ENCODE results near the gene SNED1. TPM values are rescaled to one million over a fixed set of nuclear protein-coding genes. Genes with fewer than 3 reads are reported as not detected.

Gene SNED1
- total RNA-seq, 4 donors from 2014 or later = 9.0 to 18.4 (median 17.1) TPM

DNA sequence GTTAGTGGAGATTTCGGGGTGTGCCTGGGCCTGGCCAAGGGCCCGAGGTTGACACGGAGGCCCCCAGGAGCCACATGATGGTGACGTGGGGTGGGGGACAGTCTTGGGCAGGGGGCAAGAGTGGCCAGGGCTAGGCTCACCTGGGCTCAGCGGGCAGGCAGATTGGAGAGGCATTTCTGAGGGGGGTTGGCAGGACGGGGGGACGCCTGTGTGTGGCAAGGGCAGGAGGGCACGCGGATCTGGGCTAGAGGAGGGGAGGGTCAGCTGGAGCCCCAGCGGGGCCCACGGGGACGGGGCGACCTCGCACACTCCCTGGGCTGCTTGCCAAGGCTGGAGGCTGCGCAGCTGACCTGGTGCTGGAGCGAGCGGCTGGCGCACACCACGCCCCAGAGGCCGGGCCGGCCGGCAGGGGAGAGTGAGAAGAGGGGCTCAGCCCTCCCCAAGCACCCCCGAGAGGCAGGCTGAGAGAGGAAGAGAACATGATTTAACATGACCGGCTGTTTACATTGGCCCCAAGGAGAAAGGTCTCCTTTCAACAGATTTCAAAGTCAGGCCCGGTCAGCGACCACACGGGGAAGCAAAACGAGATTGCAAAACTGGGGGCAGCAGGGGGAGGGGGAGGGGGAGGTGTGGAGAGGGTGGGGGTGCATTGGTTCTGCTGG, 38.0 kb upstream of the SNED1 start:
- intact Hi-C loops (cut with DNase I; ENCODE audit: low total_unique reads) = no loop called here
- 33 to 34% methylated on average over 27 to 28 of the region's 28 CpGs for WGBS, 2 donors
- peak; percentile 18 to 85 for DNase-seq (ENCODE audit: low spot score in 2 of 2)
- H3K4me3 ChIP-seq (ENCODE audit: low read depth, poor library complexity, severe bottlenecking) = no peak overlapping the region
- no peak for TF ChIP-seq POLR2A (IDR thresholded peaks at IDR 0.05)
- TF ChIP-seq, protein P1, sequence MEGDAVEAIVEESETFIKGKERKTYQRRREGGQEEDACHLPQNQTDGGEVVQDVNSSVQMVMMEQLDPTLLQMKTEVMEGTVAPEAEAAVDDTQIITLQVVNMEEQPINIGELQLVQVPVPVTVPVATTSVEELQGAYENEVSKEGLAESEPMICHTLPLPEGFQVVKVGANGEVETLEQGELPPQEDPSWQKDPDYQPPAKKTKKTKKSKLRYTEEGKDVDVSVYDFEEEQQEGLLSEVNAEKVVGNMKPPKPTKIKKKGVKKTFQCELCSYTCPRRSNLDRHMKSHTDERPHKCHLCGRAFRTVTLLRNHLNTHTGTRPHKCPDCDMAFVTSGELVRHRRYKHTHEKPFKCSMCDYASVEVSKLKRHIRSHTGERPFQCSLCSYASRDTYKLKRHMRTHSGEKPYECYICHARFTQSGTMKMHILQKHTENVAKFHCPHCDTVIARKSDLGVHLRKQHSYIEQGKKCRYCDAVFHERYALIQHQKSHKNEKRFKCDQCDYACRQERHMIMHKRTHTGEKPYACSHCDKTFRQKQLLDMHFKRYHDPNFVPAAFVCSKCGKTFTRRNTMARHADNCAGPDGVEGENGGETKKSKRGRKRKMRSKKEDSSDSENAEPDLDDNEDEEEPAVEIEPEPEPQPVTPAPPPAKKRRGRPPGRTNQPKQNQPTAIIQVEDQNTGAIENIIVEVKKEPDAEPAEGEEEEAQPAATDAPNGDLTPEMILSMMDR (IDR thresholded peaks at IDR 0.05) = no peak

DNA sequence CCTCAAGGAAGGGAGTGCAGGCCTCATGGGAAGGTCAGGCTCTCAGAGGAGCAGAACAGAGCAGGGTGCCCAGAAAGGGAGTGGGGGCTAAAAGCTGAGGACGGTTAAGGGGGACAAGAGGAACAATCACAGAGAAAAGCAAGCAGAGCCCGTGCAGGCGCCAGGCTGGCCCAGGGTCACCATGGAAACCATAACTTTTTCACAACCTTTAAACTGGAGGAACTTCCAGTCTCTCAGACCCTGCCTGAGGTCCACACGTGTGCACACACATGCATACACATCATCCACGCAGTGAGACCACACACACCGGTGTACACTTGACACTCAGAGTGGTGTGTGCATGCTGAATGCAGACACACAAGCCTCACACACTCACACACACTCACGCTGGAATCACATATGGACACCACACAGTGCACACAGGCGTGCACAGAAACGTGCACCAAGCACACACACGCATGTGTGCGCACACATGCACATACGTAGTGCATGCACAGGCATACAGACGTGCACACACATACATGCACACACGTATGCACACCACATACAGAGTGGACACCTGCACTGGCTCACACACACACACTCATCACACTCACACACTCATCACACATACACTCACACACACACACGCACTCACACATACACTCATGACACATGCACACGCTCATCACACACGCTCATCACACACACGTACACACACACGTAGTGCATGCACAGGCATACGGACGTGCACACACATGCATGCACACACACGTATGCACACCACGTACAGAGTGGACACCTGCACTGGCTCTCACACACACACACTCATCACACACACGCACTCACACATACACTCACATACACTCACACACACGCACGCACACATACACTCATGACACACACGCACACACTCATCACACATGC, 37.2 kb upstream of the SNED1 start:
- peak; percentile 5 to 63 for DNase-seq (ENCODE audit: low spot score in 2 of 2)
- TF ChIP-seq, protein P1 (IDR thresholded peaks at IDR 0.05) = no peak
- no peak for TF ChIP-seq POLR2A (IDR thresholded peaks at IDR 0.05)
- intact Hi-C loops (cut with DNase I; ENCODE audit: low total_unique reads) = no loop called here
- 73 to 79% methylated on average over 27 of the region's 27 CpGs for WGBS, 2 donors
- no peak overlapping the region for H3K4me3 ChIP-seq (ENCODE audit: low read depth, poor library complexity, severe bottlenecking)

DNA sequence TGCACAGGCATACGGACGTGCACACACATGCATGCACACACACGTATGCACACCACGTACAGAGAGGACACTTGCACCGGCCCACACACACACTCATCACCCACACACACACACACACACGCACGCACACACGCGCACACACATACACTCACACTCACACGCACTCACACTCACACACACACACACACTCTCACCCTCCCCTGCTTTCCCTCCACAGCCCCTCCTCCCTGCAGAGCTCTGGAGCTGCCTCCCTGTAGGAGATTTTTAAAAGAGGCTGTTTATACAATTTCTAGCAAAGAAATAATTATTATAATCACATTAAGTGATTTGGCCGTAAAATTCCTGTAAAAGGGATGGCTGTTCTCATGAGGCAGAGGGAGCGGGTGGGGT, 36.5 kb upstream of the SNED1 start:
- no peak overlapping the region for H3K4me3 ChIP-seq (ENCODE audit: low read depth, poor library complexity, severe bottlenecking)
- 50 to 56% methylated on average over 12 of the region's 12 CpGs for WGBS, 2 donors
- TF ChIP-seq, protein P1 (IDR thresholded peaks at IDR 0.05) = no peak
- no peak for TF ChIP-seq POLR2A (IDR thresholded peaks at IDR 0.05)
- intact Hi-C loops (cut with DNase I; ENCODE audit: low total_unique reads) = no loop called here
- DNase-seq (ENCODE audit: low spot score in 2 of 2) = peak; percentile 4 to 21

DNA sequence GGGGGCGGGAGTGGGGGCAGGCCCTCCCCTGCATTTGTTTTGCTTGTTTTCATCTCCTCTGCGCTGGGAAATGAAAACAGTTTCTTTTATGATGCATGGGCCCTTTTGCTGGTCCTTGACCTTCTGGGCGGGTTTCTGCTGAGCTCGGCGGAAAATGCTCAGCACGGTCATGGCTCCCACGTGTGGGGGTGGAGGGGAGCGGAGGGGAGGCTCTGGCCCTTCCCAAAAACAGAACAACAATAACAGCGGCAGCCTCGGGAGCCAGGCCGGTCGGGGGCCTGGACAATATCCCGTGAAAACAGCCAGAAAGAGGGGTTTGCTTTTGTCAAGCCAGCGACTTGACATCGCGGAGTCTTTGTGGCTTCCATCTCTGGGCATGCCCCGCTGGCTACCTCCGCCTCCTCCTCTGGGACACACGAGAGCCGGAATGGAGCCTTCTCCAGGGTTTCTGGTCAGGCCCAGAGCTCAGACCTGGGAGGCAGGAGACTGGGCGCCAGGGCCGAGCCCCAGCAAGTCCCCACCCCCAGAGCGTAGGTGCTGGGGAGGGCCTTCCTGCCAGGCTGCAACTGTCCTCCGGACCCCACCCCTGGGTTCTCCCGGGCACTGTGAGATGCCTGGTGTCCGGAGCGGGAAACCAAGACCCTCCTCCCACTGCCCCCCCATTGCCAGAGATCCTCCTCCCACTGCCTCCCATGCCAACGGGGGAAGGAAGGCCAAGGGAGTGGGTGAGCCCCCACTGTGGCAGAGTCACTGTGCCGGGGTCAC, 35.9 kb upstream of the SNED1 start:
- WGBS, 2 donors = 53 to 57% methylated on average over 21 to 29 of the region's 29 CpGs
- TF ChIP-seq POLR2A (IDR thresholded peaks at IDR 0.05) = no peak
- TF ChIP-seq, protein P1 (IDR thresholded peaks at IDR 0.05) = no peak
- no peak overlapping the region for H3K4me3 ChIP-seq (ENCODE audit: low read depth, poor library complexity, severe bottlenecking)
- intact Hi-C loops (cut with DNase I; ENCODE audit: low total_unique reads) = no loop called here
- peak; percentile 17 to 83 for DNase-seq (ENCODE audit: low spot score in 2 of 2)

DNA sequence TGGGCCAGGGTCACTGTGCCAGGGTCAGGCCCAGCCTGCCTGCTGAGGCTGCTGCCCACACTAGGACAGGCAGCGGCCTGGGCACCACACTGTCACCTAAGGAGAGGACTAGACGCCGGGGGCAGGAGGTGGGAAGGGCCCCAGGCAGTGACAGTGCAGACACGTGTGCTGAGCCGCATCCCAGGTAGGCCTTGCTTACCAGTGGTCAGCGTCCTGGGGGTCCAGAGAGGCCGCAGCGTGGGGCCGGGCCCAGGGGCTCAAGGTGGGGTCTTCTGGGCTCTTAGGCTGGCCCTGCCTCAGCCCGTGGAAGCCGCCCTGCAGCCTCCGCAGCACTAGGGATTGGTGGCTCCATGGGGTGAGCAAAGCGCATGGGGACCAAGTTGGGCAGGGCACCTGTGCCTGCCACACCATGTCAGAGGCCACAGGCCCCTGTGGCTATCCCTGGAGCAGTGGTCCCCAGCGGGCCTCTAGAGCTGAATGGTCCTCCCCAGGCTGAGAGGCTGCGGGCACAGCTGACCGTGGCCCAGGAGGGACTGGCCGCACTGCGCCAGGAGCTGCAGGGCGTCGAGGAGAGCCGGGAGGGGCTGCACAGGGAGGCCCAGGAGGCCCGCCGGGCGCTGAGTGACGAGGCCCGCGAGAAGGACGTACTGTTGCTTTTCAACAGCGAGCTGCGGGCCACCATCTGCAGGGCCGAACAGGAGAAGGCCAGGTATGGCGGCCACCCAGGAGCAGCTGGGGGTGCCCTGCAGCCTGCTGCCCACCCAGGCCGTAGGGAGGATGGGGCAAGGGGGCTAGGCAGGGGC, 35.2 kb upstream of the SNED1 start:
- no peak overlapping the region for H3K4me3 ChIP-seq (ENCODE audit: low read depth, poor library complexity, severe bottlenecking)
- intact Hi-C loops (cut with DNase I; ENCODE audit: low total_unique reads) = no loop called here
- DNase-seq (ENCODE audit: low spot score in 2 of 2) = peak; percentile 12 to 84
- no peak for TF ChIP-seq POLR2A (IDR thresholded peaks at IDR 0.05)
- TF ChIP-seq, protein P1 (IDR thresholded peaks at IDR 0.05) = no peak
- 94 to 96% methylated on average over 28 to 32 of the region's 33 CpGs for WGBS, 2 donors

Measured in lower leg skin (tissue), 4 donors.